K562 (cell line): ENCODE measurements around the gene NELFA. TPM values are rescaled to one million over a fixed set of nuclear protein-coding genes. Genes with fewer than 3 reads are reported as not detected.

Experiments used
- ATAC-seq: fragments of 200-7000 bp; cut with Tn5 transposase; 3 replicates; pipeline ENCODE4 v1.9.1; 2020; ENCODE audit warnings: moderate library complexity
- BruUV-seq: library from RNA; stranded (reverse); fragments of 400-500 nt; replicated peaks from 2 replicates; lab custom pipeline; 2021; lab: Mats Ljungman, UMichigan
- CTCF ChIA-PET: fragments of 300-600 bp; formaldehyde crosslinking; extraction: SDS; loops from one replicate; lab custom pipeline; 2021; ENCODE audit warnings: low intra/inter-chr PET ratio; lab: Yijun Ruan, JAX
- POLR2A ChIA-PET: fragments of 300-600, 350-650 bp; sonication (Branson Sonifier 250); formaldehyde crosslinking; extraction: SDS; loops from one replicate; lab custom pipeline; 2021; ENCODE audit warnings: antibody characterized with exemption, inconsistent platforms; lab: Yijun Ruan, JAX
- DNase-seq, 4 experiments: peaks; one replicate each; pipeline versions ENCODE4 v3.0.0 to v3.0.0-alpha.2; 2011 to 2018; ENCODE audit warnings: low spot score in 3 of 4, mixed read lengths in 3 of 4; ENCODE audit errors: extremely low read depth in 1 of 4
- FAIRE-seq: peaks from 2 replicates; lab custom pipeline; 2011; peaks lifted over from hg19 to GRCh38; lab: Jason Lieb, UNC
- H2AFZ ChIP-seq: 2 replicates; pipeline ENCODE4 v1.6.0; 2011; ENCODE audit warnings: low read depth, low read length, control low read depth, inconsistent platforms
- H3K27ac ChIP-seq: fragments of 200-600 bp; 3 replicates; pipeline ENCODE4 v1.8.0; 2011; ENCODE audit warnings: low read depth, mild to moderate bottlenecking, control low read depth, inconsistent platforms, low read length, moderate library complexity, mixed read lengths; ENCODE audit errors: extremely low read depth
- H3K27me3 ChIP-seq, 2 experiments: fragments of 300-600 bp in 1 of 2; 2 replicates in 1 of 2; 3 replicates in 1 of 2; pipeline versions ENCODE4 v1.6.0 to v1.8.0; 2011; ENCODE audit warnings: inconsistent platforms in 2 of 2, low read length in 2 of 2, mild to moderate bottlenecking in 1 of 2, mixed read lengths in 1 of 2, moderate library complexity in 1 of 2; ENCODE audit not compliant: control insufficient read depth in 2 of 2, insufficient read depth in 2 of 2
- H3K36me3 ChIP-seq: fragments of 300-600 bp; 3 replicates; pipeline ENCODE4 v1.8.0; 2011; ENCODE audit warnings: mild to moderate bottlenecking, low read length, inconsistent platforms; ENCODE audit not compliant: control insufficient read depth, insufficient read depth
- H3K4me1 ChIP-seq, 2 experiments: fragments of 200-600 bp in 1 of 2; replicated peaks in 1 of 2; 2 replicates in 1 of 2; 3 replicates in 1 of 2; pipeline versions ENCODE4 v1.5.1 to v1.8.0; 2011; ENCODE audit warnings: inconsistent platforms in 2 of 2, low read length in 2 of 2, mild to moderate bottlenecking in 1 of 2, mixed read lengths in 1 of 2, moderate library complexity in 1 of 2; ENCODE audit not compliant: control insufficient read depth in 2 of 2, insufficient read depth in 2 of 2
- H3K4me2 ChIP-seq: 2 replicates; pipeline ENCODE4 v1.6.1; 2011; ENCODE audit warnings: low read length, control low read depth, inconsistent platforms, mixed read lengths; ENCODE audit not compliant: insufficient read depth
- H3K4me3 ChIP-seq: fragments of 200-600 bp; sonication (generic), shearing (Covaris generic); 2 replicates; pipeline ENCODE4 v1.5.1; 2016; ENCODE audit warnings: control low read depth, inconsistent platforms
- H3K79me2 ChIP-seq: fragments of 200-600 bp; 3 replicates; pipeline ENCODE4 v1.8.0; 2011; ENCODE audit warnings: low read length, inconsistent platforms; ENCODE audit not compliant: control insufficient read depth, insufficient read depth
- H3K9ac ChIP-seq, 2 experiments: 2 replicates each; pipeline versions ENCODE4 v1.6.0 to v1.6.1; 2011; ENCODE audit warnings: low read depth in 2 of 2, low read length in 2 of 2, control low read depth in 1 of 2, inconsistent platforms in 1 of 2, mild to moderate bottlenecking in 1 of 2, mixed read lengths in 1 of 2; ENCODE audit not compliant: insufficient read depth in 1 of 2
- H3K9me1 ChIP-seq: one replicate; pipeline ENCODE4 v1.6.0; 2011; ENCODE audit warnings: inconsistent platforms, mild to moderate bottlenecking, low read length, moderate library complexity; ENCODE audit not compliant: control insufficient read depth, insufficient read depth
- H3K9me3 ChIP-seq: replicated peaks from 2 replicates; pipeline ENCODE4 v1.5.1; 2011; ENCODE audit warnings: low read depth, low read length, inconsistent platforms; ENCODE audit not compliant: control insufficient read depth, insufficient read depth
- H4K20me1 ChIP-seq: replicated peaks from 2 replicates; pipeline ENCODE4 v1.6.1; 2011; ENCODE audit warnings: low read length, inconsistent platforms, mixed read lengths; ENCODE audit not compliant: control insufficient read depth, insufficient read depth
- CBX1 ChIP-seq: sonication (generic); IDR thresholded peaks from 2 replicates; pipeline ENCODE4 v1.6.1; 2016; ENCODE audit warnings: antibody characterized with exemption, low read depth, mild to moderate bottlenecking
- CBX3 ChIP-seq, 2 experiments: IDR thresholded peaks; 1 replicate in 1 of 2; 2 replicates in 1 of 2; pipeline ENCODE4 v1.6.1; 2012; ENCODE audit warnings: inconsistent platforms in 2 of 2, low read length in 2 of 2, borderline replicate concordance in 1 of 2, control low read depth in 1 of 2
- CBX5 ChIP-seq: IDR thresholded peaks from 2 replicates; pipeline ENCODE4 v1.6.1; 2014; ENCODE audit warnings: low read depth, borderline replicate concordance
- CSDE1 ChIP-seq, 2 experiments: fragments of 450-650 bp; IDR thresholded peaks; 2 replicates each; pipeline ENCODE4 v1.6.1; 2016; ENCODE audit warnings: mild to moderate bottlenecking in 1 of 2
- ETS1 ChIP-seq: conservative IDR thresholded peaks from 2 replicates; pipeline ENCODE4 v1.6.1; 2011; ENCODE audit warnings: low read depth, mild to moderate bottlenecking, low read length; ENCODE audit not compliant: control insufficient read depth
- FOXK1 ChIP-seq: sonication (generic); formaldehyde crosslinking; IDR thresholded peaks from 2 replicates; pipeline ENCODE4 v1.8.0; 2022; ENCODE audit warnings: missing genetic modification reagents, mild to moderate bottlenecking, borderline replicate concordance
- OTX1 ChIP-seq: fragments of 450-650 bp; formaldehyde crosslinking; IDR thresholded peaks from 2 replicates; pipeline ENCODE4 v1.4.0; 2022; ENCODE audit warnings: mild to moderate bottlenecking
- PPARD ChIP-seq: fragments of 250-450 bp; sonication (Bioruptor Pico); IDR thresholded peaks from 2 replicates; pipeline ENCODE4 v1.8.0; 2022; ENCODE audit warnings: inconsistent platforms, mild to moderate bottlenecking, moderate library complexity
- TCF3 ChIP-seq: sonication (generic); formaldehyde crosslinking; IDR thresholded peaks from 2 replicates; pipeline ENCODE4 v1.4.0; 2020; ENCODE audit warnings: mild to moderate bottlenecking, missing genetic modification reagents
- TFAP4 ChIP-seq: sonication (generic); formaldehyde crosslinking; IDR thresholded peaks from 2 replicates; pipeline ENCODE4 v1.8.0; 2022; ENCODE audit warnings: missing genetic modification reagents, mild to moderate bottlenecking, moderate library complexity, borderline replicate concordance
- TRIM24 ChIP-seq, 2 experiments: fragments of 450-650 bp; IDR thresholded peaks; 2 replicates each; pipeline ENCODE4 v1.6.1; 2016
- TRIM28 ChIP-seq: fragments of 450-650 bp; IDR thresholded peaks from 2 replicates; pipeline ENCODE4 v1.6.1; 2017
- ZNF175 ChIP-seq: fragments of 200-800 bp; sonication (Bioruptor generic); IDR thresholded peaks from 2 replicates; pipeline ENCODE4 v1.6.1; 2016; ENCODE audit warnings: low read depth, mild to moderate bottlenecking, missing genetic modification characterization, missing compliant biosample characterization
- ZNF253 ChIP-seq: fragments of 250-450 bp; sonication (Bioruptor Pico); conservative IDR thresholded peaks from 2 replicates; pipeline ENCODE4 v1.6.1; 2021; ENCODE audit warnings: mild to moderate bottlenecking
- ZNF280A ChIP-seq: fragments of 450-650 bp; IDR thresholded peaks from 2 replicates; pipeline ENCODE4 v1.6.1; 2018; ENCODE audit warnings: mild to moderate bottlenecking, low read depth; ENCODE audit not compliant: partially characterized antibody
- ZNF512 ChIP-seq: IDR thresholded peaks from 2 replicates; pipeline ENCODE4 v1.6.1; 2016; ENCODE audit warnings: missing genetic modification characterization, missing compliant biosample characterization
- in situ Hi-C: fragments of 300-500 bp; cut with MboI; formaldehyde crosslinking; loops from 4 replicates; pipeline ENCODE4 v1.15.0; 2018; ENCODE audit warnings: inconsistent platforms, mixed read lengths
- intact Hi-C: fragments of 100-400 bp; cut with micrococcal nuclease; formaldehyde crosslinking; loops from 2 replicates; pipeline ENCODE4 v1.14.2; 2022
- polyA plus RNA-seq, 8 experiments: library from polyadenylated mRNA; depleted of rRNA in 4 of 8; stranded (reverse) in 5 of 8; unstranded in 3 of 8; fragments of >200 nt; fragmentation: Nextera tagmentation in 2 of 8; fragmentation: Illumina TruSeq in 1 of 8; extraction: Ambion mirVana in 2 of 8; extraction: Trizol in 1 of 8; gene quantifications; 2 replicates each; pipeline versions ENCODE4 v1.2.1 to v1.2.3, GENCODE V29; 2011 to 2014; ENCODE audit warnings: inconsistent platforms in 1 of 8, missing spikeins in 1 of 8
- total RNA-seq, 7 experiments: library from RNA; depleted of rRNA in 6 of 7; stranded (reverse); fragments of >200 nt in 6 of 7; fragmentation: Illumina TruSeq in 2 of 7; extraction: Trizol in 2 of 7; gene quantifications; 2 replicates each; pipeline versions ENCODE4 v1.2.1 to v1.2.3, GENCODE V29; 2011 to 2021; ENCODE audit warnings: low replicate concordance in 1 of 7
- TF ChIP-seq, protein P1 (sequence below): sonication (generic); formaldehyde crosslinking; IDR thresholded peaks from 2 replicates; pipeline ENCODE4 v1.8.1; 2023; ENCODE audit warnings: mild to moderate bottlenecking, missing genetic modification reagents

Gene NELFA
- total and polyA plus RNA-seq, 9 of the 15 experiments (the other 6 are each of a cell fraction or from before 2014, with no cell fraction given): 0.76 to 59.6 (median 14.8) TPM

GRCh38 chr4:2025817-2026216 lies 17.0 kb upstream of the NELFA start:
- in situ Hi-C loops: no loop called here
- POLR2A ChIA-PET: no interaction called here
- no peak for TF ChIP-seq TCF3
- TF ChIP-seq ZNF512 (tag): no peak
- TF ChIP-seq TRIM24 (IDR thresholded peaks at IDR 0.05): peak in 1 of 2 experiments; percentile 31; a peak in 1 of 4 replicates
- peak; percentile 77; the same call in 1 of the 2 replicates for TF ChIP-seq CBX5
- TF ChIP-seq TFAP4 (CRISPR knock-in tag): no peak
- TF ChIP-seq CBX3 (IDR thresholded peaks at IDR 0.05; ENCODE audit: borderline replicate concordance in 1 of 2, low read length in 2 of 2): peak in 1 of 2 experiments; percentile 73; a peak in 1 of 3 replicates
- no peak for TF ChIP-seq ETS1
- no peak for TF ChIP-seq OTX1
- peak; percentile 73 for TF ChIP-seq TRIM28
- TF ChIP-seq ZNF253 (CRISPR knock-in tag): no peak
- TF ChIP-seq CBX1: peak; percentile 53; the same call in 1 of the 2 replicates
- TF ChIP-seq ZNF175 (CRISPR knock-in tag): no peak
- TF ChIP-seq FOXK1 (CRISPR knock-in tag): no peak
- TF ChIP-seq, protein P1, sequence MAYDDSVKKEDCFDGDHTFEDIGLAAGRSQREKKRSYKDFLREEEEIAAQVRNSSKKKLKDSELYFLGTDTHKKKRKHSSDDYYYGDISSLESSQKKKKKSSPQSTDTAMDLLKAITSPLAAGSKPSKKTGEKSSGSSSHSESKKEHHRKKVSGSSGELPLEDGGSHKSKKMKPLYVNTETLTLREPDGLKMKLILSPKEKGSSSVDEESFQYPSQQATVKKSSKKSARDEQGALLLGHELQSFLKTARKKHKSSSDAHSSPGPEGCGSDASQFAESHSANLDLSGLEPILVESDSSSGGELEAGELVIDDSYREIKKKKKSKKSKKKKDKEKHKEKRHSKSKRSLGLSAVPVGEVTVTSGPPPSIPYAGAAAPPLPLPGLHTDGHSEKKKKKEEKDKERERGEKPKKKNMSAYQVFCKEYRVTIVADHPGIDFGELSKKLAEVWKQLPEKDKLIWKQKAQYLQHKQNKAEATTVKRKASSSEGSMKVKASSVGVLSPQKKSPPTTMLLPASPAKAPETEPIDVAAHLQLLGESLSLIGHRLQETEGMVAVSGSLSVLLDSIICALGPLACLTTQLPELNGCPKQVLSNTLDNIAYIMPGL (CRISPR knock-in tag): no peak
- peak; percentile 71 for TF ChIP-seq ZNF280A
- no peak for TF ChIP-seq PPARD
- TF ChIP-seq CSDE1 (IDR thresholded peaks at IDR 0.05): no peak

More at GRCh38 chr4:2025817-2026216, 17.0 kb upstream of the NELFA start:
- Histone ChIP-seq H3K9me3 (peaks cover 2% of the 10 kb centered on the region; the same call in 1 of the 2 replicates), H3K9me1 (no peaks in the 10 kb centered on the region), H3K9ac (no peak overlapping the region), H3K4me2 (no peak overlapping the region), H2AFZ (no peak overlapping the region), H3K36me3 (no peaks in the 10 kb centered on the region), H3K4me3 (no peak overlapping the region), H3K79me2 (no peaks in the 10 kb centered on the region), H4K20me1 (no peaks in the 10 kb centered on the region), H3K27me3 (no peaks in the 10 kb centered on the region), H3K4me1 (peaks cover 6 to 11% of the 10 kb centered on the region in 2 experiments), H3K27ac (no peak overlapping the region)
- BruUV-seq: no TSS peak
- intact Hi-C loops: no loop called here
- CTCF ChIA-PET: no interaction called here
- FAIRE-seq: no peak
- no peak for DNase-seq
- no peak for ATAC-seq
